Neural progenitor cell (in vitro differentiated cells): ENCODE results near the gene METRN. TPM values are rescaled to one million over a fixed set of nuclear protein-coding genes. Genes with fewer than 3 reads are reported as not detected.

ENCODE experiments used
- DNase-seq: peaks from one replicate; pipeline ENCODE4 v3.0.0-alpha.2; 2016; ENCODE audit warnings: low spot score
- H2AFZ ChIP-seq: fragments of 200-600 bp; sonication (generic); replicated peaks from 2 replicates; pipeline ENCODE4 v1.6.1; 2016; ENCODE audit warnings: antibody characterized with exemption
- H3F3A ChIP-seq: fragments of 200-600 bp; sonication (generic); 2 replicates; pipeline ENCODE4 v1.6.1; 2016; ENCODE audit warnings: antibody characterized with exemption, low read depth
- H3K27ac ChIP-seq: fragments of 200-600 bp; sonication (generic); 2 replicates; pipeline ENCODE4 v1.5.1; 2016; ENCODE audit warnings: mild to moderate bottlenecking
- H3K27me3 ChIP-seq: fragments of 200-600 bp; sonication (generic); 2 replicates; pipeline ENCODE4 v1.6.1; 2016; ENCODE audit warnings: mild to moderate bottlenecking, moderate library complexity
- H3K36me3 ChIP-seq: fragments of 200-600 bp; sonication (generic); 2 replicates; pipeline ENCODE4 v1.5.1; 2016
- H3K4me1 ChIP-seq: fragments of 200-600 bp; sonication (generic); 2 replicates; pipeline ENCODE4 v1.6.1; 2016; ENCODE audit warnings: mixed run types
- H3K4me2 ChIP-seq: fragments of 200-600 bp; sonication (generic); 2 replicates; pipeline ENCODE4 v1.6.1; 2016
- H3K4me3 ChIP-seq: fragments of 200-600 bp; sonication (generic); 2 replicates; pipeline ENCODE4 v1.5.1; 2016
- H3K79me2 ChIP-seq: fragments of 200-600 bp; sonication (generic); 2 replicates; pipeline ENCODE4 v1.6.1; 2016; ENCODE audit warnings: low read depth
- H3K9ac ChIP-seq: fragments of 200-600 bp; sonication (generic); 2 replicates; pipeline ENCODE4 v1.6.1; 2016
- H3K9me3 ChIP-seq: fragments of 200-600 bp; sonication (generic); 2 replicates; pipeline ENCODE4 v1.5.1; 2016; ENCODE audit warnings: low read depth
- H4K20me1 ChIP-seq: fragments of 200-600 bp; sonication (generic); 2 replicates; pipeline ENCODE4 v1.6.1; 2016; ENCODE audit warnings: low read depth
- H3K27ac Mint-ChIP-seq: 3 replicates; pipeline ENCODE4 v1.8.0; 2021; ENCODE audit warnings: mixed read lengths
- H3K27me3 Mint-ChIP-seq: 2 replicates; pipeline ENCODE4 v1.8.0; 2022; ENCODE audit warnings: low read depth, mild to moderate bottlenecking, inconsistent platforms, moderate library complexity, mixed read lengths; ENCODE audit not compliant: insufficient read depth
- H3K36me3 Mint-ChIP-seq: 3 replicates; pipeline ENCODE4 v1.8.0; 2021; ENCODE audit warnings: mixed read lengths
- H3K4me1 Mint-ChIP-seq: 3 replicates; pipeline ENCODE4 v1.8.0; 2021; ENCODE audit warnings: mixed read lengths
- H3K4me3 Mint-ChIP-seq: 3 replicates; pipeline ENCODE4 v1.8.0; 2021; ENCODE audit warnings: mild to moderate bottlenecking, moderate library complexity, mixed read lengths
- H3K9me3 Mint-ChIP-seq: 3 replicates; pipeline ENCODE4 v1.8.0; 2020; ENCODE audit warnings: mixed read lengths
- CTCF ChIP-seq: fragments of 200-600 bp; sonication (generic); IDR thresholded peaks from 2 replicates; pipeline ENCODE4 v1.5.1; 2017; ENCODE audit warnings: antibody characterized with exemption, mild to moderate bottlenecking
- EZH2 ChIP-seq: fragments of 200-600 bp; sonication (generic); IDR thresholded peaks from 2 replicates; pipeline ENCODE4 v1.6.1; 2017; ENCODE audit warnings: antibody characterized with exemption, mild to moderate bottlenecking, moderate library complexity
- EZH2phosphoT487 ChIP-seq: fragments of 200-600 bp; sonication (generic); IDR thresholded peaks from 2 replicates; pipeline ENCODE4 v1.6.1; 2017; ENCODE audit warnings: antibody characterized with exemption
- total RNA-seq: library from RNA; depleted of rRNA; stranded (reverse); fragments of >200 nt; gene quantifications from 2 replicates; pipeline ENCODE4 v1.2.3, GENCODE V29; 2015; ENCODE audit warnings: low replicate concordance

METRN gene
- total RNA-seq, 1 donor from 2014 or later, result 24.3 TPM

DNA sequence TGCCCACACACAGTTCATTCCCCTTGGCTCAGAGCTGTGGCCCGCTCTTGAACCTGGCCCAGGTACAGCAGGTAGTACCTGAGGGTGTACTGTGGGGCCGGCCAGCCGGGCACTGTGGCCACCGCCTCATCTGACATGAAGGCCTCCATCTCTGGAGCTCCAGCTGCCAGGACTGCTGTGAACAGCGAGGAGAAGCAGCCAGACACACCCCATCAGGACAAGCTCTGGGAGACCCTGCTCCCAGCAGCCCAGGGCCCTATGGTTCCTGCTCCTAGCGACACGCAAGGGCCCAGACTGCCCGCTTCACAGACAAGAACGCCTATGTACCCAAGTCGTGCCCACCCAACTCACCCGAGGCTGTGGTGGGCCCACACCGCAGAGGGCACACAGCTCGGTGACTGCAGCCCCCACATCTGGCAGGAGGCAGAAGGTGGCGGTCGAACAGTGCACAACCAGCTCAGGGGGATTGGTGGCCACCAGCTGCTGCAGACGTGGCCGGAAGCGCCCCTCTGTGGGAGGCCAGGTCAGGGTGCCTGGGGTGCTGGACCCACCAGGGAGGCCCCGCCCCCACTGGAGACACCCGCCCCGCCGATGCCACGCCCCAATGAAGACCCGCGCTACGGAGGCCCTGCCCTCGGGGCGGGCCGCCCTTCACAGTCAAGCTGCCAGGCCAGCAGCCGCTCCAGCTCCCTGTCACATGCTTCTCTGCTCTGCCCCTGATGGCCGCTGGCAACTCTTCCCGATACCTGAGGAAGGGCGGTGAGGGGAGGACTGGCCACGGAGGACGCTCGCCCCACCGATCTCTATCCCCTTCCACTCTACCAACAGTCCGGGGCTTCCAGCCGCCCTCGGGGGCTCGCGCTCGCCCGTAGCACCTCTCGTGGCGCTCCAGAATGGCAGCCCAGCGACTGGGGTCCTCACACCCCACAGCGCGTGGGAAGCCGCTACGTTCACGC is 35.8 kb upstream of the METRN start:
- peak overlapping the region; percentile 71 for H3K4me2 ChIP-seq
- Mint-ChIP-seq H3K27me3 (peaks cover 10% of the 10 kb centered on the region), H3K9me3 (no peaks in the 10 kb centered on the region), H3K36me3 (peaks cover 3% of the 10 kb centered on the region), H3K4me3 (peak overlapping the region; percentile 84), H3K4me1 (peaks cover 25% of the 10 kb centered on the region), H3K27ac (no peak overlapping the region)
- H3K9me3 ChIP-seq, result no peaks in the 10 kb centered on the region
- H3K4me1 ChIP-seq, result peaks cover 21% of the 10 kb centered on the region
- H3K27me3 ChIP-seq, result peaks cover 17% of the 10 kb centered on the region
- no peak overlapping the region for H3K9ac ChIP-seq
- peaks cover 2% of the 10 kb centered on the region for H3K36me3 ChIP-seq
- peaks cover 62% of the 10 kb centered on the region for H3F3A ChIP-seq
- H2AFZ ChIP-seq, result peak overlapping the region; percentile 65
- H3K27ac ChIP-seq, result no peak overlapping the region
- peaks cover 46% of the 10 kb centered on the region for H4K20me1 ChIP-seq
- peaks cover 33% of the 10 kb centered on the region for H3K79me2 ChIP-seq
- no peak for TF ChIP-seq CTCF
- TF ChIP-seq EZH2phosphoT487, result no peak
- TF ChIP-seq EZH2, result no peak
- DNase-seq, result peak; percentile 86
- H3K4me3 ChIP-seq, result peak overlapping the region; percentile 47

DNA sequence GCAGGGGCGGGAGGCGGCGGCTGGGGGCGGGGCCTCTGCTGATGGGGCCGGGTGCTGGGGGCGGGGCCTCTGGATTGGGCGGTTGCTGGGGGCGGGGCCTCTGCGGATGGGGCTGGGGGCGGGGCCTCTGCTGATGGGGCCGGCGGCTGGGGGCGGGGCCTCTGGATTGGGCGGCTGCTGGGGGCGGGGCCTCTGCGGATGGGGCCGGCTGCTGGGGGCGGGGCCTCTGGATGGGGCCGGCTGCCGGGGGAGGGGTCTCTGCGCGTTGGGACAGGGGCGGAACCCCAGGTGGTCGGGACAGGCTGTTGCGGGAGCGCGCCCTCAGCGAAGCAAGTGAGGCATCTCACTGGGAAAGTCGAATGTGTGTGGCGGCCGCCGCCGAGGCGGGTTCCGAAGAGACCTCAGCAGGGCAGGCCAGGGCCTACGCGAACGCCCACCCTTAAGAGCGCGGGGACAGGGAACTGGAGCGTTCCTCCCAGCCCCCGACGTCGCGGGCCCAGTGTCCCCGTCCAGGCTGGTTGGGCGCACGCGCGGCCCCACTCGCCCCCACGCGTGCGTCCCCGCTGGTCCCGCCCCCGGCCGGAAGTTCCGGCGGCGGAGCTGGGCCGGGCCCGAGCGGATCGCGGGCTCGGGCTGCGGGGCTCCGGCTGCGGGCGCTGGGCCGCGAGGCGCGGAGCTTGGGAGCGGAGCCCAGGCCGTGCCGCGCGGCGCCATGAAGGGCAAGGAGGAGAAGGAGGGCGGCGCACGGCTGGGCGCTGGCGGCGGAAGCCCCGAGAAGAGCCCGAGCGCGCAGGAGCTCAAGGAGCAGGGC is 34.9 kb upstream of the METRN start, which contains the start of gene STUB1:
STUB1 (plus strand) TSS at position 597 of the 811 bp plus-strand sequence; CDS start at position 713, 116 bp downstream.
- peaks cover 59% of the 10 kb centered on the region for H3F3A ChIP-seq
- H3K9me3 ChIP-seq, result no peaks in the 10 kb centered on the region
- peak within 1 kb of the TSS; percentile 77 for H2AFZ ChIP-seq
- H3K9me3 Mint-ChIP-seq, result no peaks in the 10 kb centered on the region
- peak within 1 kb of the TSS; percentile 85 for H3K4me3 Mint-ChIP-seq
- H3K79me2 ChIP-seq, result peaks cover 33% of the 10 kb centered on the region
- H3K4me1 ChIP-seq, result peaks cover 18% of the 10 kb centered on the region
- peak within 1 kb of the TSS; percentile 75 for H3K9ac ChIP-seq
- peak; percentile 97 for DNase-seq
- H3K36me3 Mint-ChIP-seq, result peaks cover 3% of the 10 kb centered on the region
- no peak for TF ChIP-seq EZH2
- TF ChIP-seq EZH2phosphoT487, result no peak
- no peak for TF ChIP-seq CTCF
- peaks cover 37% of the 10 kb centered on the region for H4K20me1 ChIP-seq
- H3K27me3 ChIP-seq, result peaks cover 15% of the 10 kb centered on the region
- peaks cover 25% of the 10 kb centered on the region for H3K4me1 Mint-ChIP-seq
- peak within 1 kb of the TSS; percentile 94 for H3K4me3 ChIP-seq
- no peak within 1 kb of the TSS for H3K27ac Mint-ChIP-seq
- peak within 1 kb of the TSS; percentile 72 for H3K27ac ChIP-seq
- peak within 1 kb of the TSS; percentile 100 for H3K4me2 ChIP-seq
- H3K27me3 Mint-ChIP-seq, result peaks cover 8% of the 10 kb centered on the region
- H3K36me3 ChIP-seq, result peaks cover 2% of the 10 kb centered on the region

- Histone ChIP-seq H3K4me2 (peak overlapping the region; percentile 100), H2AFZ (no peak overlapping the region), H3K36me3 (peaks cover 2% of the 10 kb centered on the region), H3F3A (peaks cover 59% of the 10 kb centered on the region), H3K79me2 (peaks cover 33% of the 10 kb centered on the region), H3K27me3 (peaks cover 9% of the 10 kb centered on the region), H3K4me1 (peaks cover 14% of the 10 kb centered on the region), H3K9me3 (no peaks in the 10 kb centered on the region), H3K27ac (peak overlapping the region; percentile 72), H3K4me3 (peak overlapping the region; percentile 94), H4K20me1 (peaks cover 34% of the 10 kb centered on the region), H3K9ac (peak overlapping the region; percentile 75)
- Mint-ChIP-seq H3K4me3 (peak overlapping the region; percentile 82), H3K4me1 (peaks cover 25% of the 10 kb centered on the region), H3K36me3 (peaks cover 3% of the 10 kb centered on the region), H3K9me3 (no peaks in the 10 kb centered on the region), H3K27ac (no peak overlapping the region), H3K27me3 (peaks cover 8% of the 10 kb centered on the region)
- no peak for TF ChIP-seq EZH2
- TF ChIP-seq CTCF, result no peak
- TF ChIP-seq EZH2phosphoT487, result no peak
- DNase-seq, result no peak
Observed at GRCh38 chr16:680625-680945, 34.3 kb upstream of the METRN start.
